Left lung (tissue), 10 donors: Measurements from ENCODE around the gene C1orf174. TPM values are rescaled to one million over a fixed set of nuclear protein-coding genes. Genes with fewer than 3 reads are reported as not detected.

Experiments used
- ATAC-seq: fragments of 200-7000 bp; cut with Tn5 transposase; one replicate; pipeline ENCODE4 v1.9.1; 2020; ENCODE audit warnings: moderate library complexity
- DNase-seq, 4 donors: peaks; one replicate each; pipeline ENCODE4 v3.0.0-alpha.2; 2013 to 2020
- H3K27ac ChIP-seq, 2 donors: fragments of 200-600 bp; sonication (generic) in 1 of 2; one replicate each; pipeline versions ENCODE4 v1.5.0 to v1.8.0; 2020 to 2021
- H3K27me3 ChIP-seq, 2 donors: fragments of 200-600 bp; sonication (generic) in 1 of 2; one replicate each; pipeline versions ENCODE4 v1.5.0 to v1.8.0; 2020 to 2021
- H3K36me3 ChIP-seq, 2 donors: fragments of 200-600 bp; sonication (generic) in 1 of 2; one replicate each; pipeline versions ENCODE4 v1.5.0 to v1.8.0; 2020 to 2021
- H3K4me1 ChIP-seq, 2 donors: fragments of 200-600 bp; one replicate each; pipeline ENCODE4 v1.8.0; 2021
- H3K4me3 ChIP-seq, 2 donors: fragments of 200-600 bp; sonication (generic) in 1 of 2; one replicate each; pipeline versions ENCODE4 v1.5.0 to v1.8.0; 2020 to 2021; ENCODE audit warnings: mild to moderate bottlenecking in 1 of 2
- H3K9me3 ChIP-seq, 2 donors: fragments of 200-600 bp; sonication (generic) in 1 of 2; one replicate each; pipeline versions ENCODE4 v1.5.0 to v1.8.0; 2020 to 2021
- CTCF ChIP-seq, 2 donors: fragments of 200-600 bp; sonication (generic) in 1 of 2; IDR thresholded peaks; one replicate each; pipeline versions ENCODE4 v1.5.0 to v1.8.0; 2021; ENCODE audit warnings: antibody characterized with exemption in 2 of 2
- intact Hi-C, 2 donors: fragments of 100-400 bp; cut with DNase I; formaldehyde crosslinking; loops; one replicate each; pipeline versions ENCODE4 v1.11.2 to v1.14.2; 2022
- polyA plus RNA-seq, 6 donors: library from polyadenylated mRNA; unstranded; fragments of 120-200 nt; gene quantifications; one replicate each; pipeline ENCODE4 v1.2.1, GENCODE V29; 2013; ENCODE audit not compliant: insufficient read length in 6 of 6
- total RNA-seq, 2 donors: library from RNA; stranded (reverse); fragmentation: NEBNext Ultra II Directional; extraction: Animal tissue kit (Norgen Biotek cat#: 25700); gene quantifications; one replicate each; pipeline ENCODE4 v1.2.1, GENCODE V29; 2021
- donor health status: DM: no; HTN: yes; CAD: no.
- donor health status: DM: no; HTN: no; CAD: no.

Gene C1orf174
- total and polyA plus RNA-seq, 8 donors = 19.3 to 29.5 (median 24.7) TPM

- peaks cover 0 to 49% of the 10 kb centered on the region in 2 donors for H3K27me3 ChIP-seq
- no peak for ATAC-seq
- intact Hi-C loops = no loop called here
Measured at GRCh38 chr1:3931007-3931912, 31.2 kb upstream of the C1orf174 start.

GRCh38 chr1:3930301-3931006 lies 30.4 kb upstream of the C1orf174 start:
- no peak overlapping the region for H3K27ac ChIP-seq
- peaks cover 0 to under 1% of the 10 kb centered on the region in 2 donors for H3K9me3 ChIP-seq
- intact Hi-C loops = no loop called here
- ATAC-seq (no peak), DNase-seq (no peak)
- H3K4me3 ChIP-seq = no peak overlapping the region
- H3K36me3 ChIP-seq = no peaks in the 10 kb centered on the region
- TF ChIP-seq CTCF (IDR thresholded peaks at IDR 0.05) = no peak
- peaks cover 0 to 54% of the 10 kb centered on the region in 2 donors for H3K27me3 ChIP-seq
- no peaks in the 10 kb centered on the region for H3K4me1 ChIP-seq

More at GRCh38 chr1:3931007-3931912, 31.2 kb upstream of the C1orf174 start:
- H3K9me3 ChIP-seq = peaks cover 0 to 6% of the 10 kb centered on the region in 2 donors
- H3K4me1 ChIP-seq = no peaks in the 10 kb centered on the region
- no peak for DNase-seq
- no peak overlapping the region for H3K27ac ChIP-seq
- no peaks in the 10 kb centered on the region for H3K36me3 ChIP-seq
- no peak for TF ChIP-seq CTCF (IDR thresholded peaks at IDR 0.05)
- no peak overlapping the region for H3K4me3 ChIP-seq

GRCh38 chr1:3929126-3929525 lies 29.1 kb upstream of the C1orf174 start:
- Histone ChIP-seq H3K27ac (no peak overlapping the region), H3K4me1 (no peaks in the 10 kb centered on the region), H3K9me3 (no peaks in the 10 kb centered on the region), H3K36me3 (no peaks in the 10 kb centered on the region), H3K4me3 (no peak overlapping the region), H3K27me3 (peaks cover 0 to 58% of the 10 kb centered on the region in 2 donors)
- intact Hi-C loops = no loop called here
- ATAC-seq (no peak), DNase-seq (no peak)
- no peak for TF ChIP-seq CTCF (IDR thresholded peaks at IDR 0.05)

- Histone ChIP-seq H3K4me3 (no peak overlapping the region), H3K27me3 (peaks cover 0 to 58% of the 10 kb centered on the region in 2 donors), H3K9me3 (no peaks in the 10 kb centered on the region), H3K4me1 (no peaks in the 10 kb centered on the region), H3K36me3 (no peaks in the 10 kb centered on the region), H3K27ac (no peak overlapping the region)
- intact Hi-C loops = no loop called here
- DNase-seq = no peak
- ATAC-seq = no peak
- TF ChIP-seq CTCF (IDR thresholded peaks at IDR 0.05) = no peak
Measured at GRCh38 chr1:3928586-3928985, 28.5 kb upstream of the C1orf174 start.

- no peak for DNase-seq
- ATAC-seq = no peak
- H3K36me3 ChIP-seq = no peaks in the 10 kb centered on the region
Measured at GRCh38 chr1:3926956-3927355, 26.9 kb upstream of the C1orf174 start.

More at GRCh38 chr1:3926956-3927355, 26.9 kb upstream of the C1orf174 start:
- H3K4me1 ChIP-seq = no peaks in the 10 kb centered on the region
- no peaks in the 10 kb centered on the region for H3K9me3 ChIP-seq
- intact Hi-C loops = no loop called here
- TF ChIP-seq CTCF (IDR thresholded peaks at IDR 0.05) = no peak
- H3K27ac ChIP-seq = no peak overlapping the region
- no peak overlapping the region for H3K4me3 ChIP-seq
- peaks cover 0 to 47% of the 10 kb centered on the region in 2 donors for H3K27me3 ChIP-seq
